GM12878 (cell line): ENCODE results near the gene FAM8A1. TPM values are rescaled to one million over a fixed set of nuclear protein-coding genes. Genes with fewer than 3 reads are reported as not detected.

ENCODE experiments used
- ATAC-seq: fragments of 200-7000 bp; cut with Tn5 transposase; 3 replicates; pipeline ENCODE4 v1.9.1; 2020; ENCODE audit warnings: mild to moderate bottlenecking, moderate library complexity
- BruUV-seq: library from RNA; stranded (reverse); fragments of 400-500 nt; replicated peaks from 2 replicates; lab custom pipeline; 2021; lab: Mats Ljungman, UMichigan
- CTCF ChIA-PET: fragments of 300-600 bp; sonication (Branson Sonifier 250); formaldehyde crosslinking; extraction: SDS; loops from one replicate; lab custom pipeline; 2021; ENCODE audit warnings: inconsistent platforms; lab: Yijun Ruan, JAX
- POLR2A ChIA-PET: fragments of 350-600 bp; formaldehyde crosslinking; extraction: SDS; loops from one replicate; lab custom pipeline; 2021; ENCODE audit warnings: inconsistent platforms; lab: Charles Lee
- RAD21 ChIA-PET: fragments of 300-600 bp; sonication (Branson Sonifier 250); formaldehyde crosslinking; loops from one replicate; lab custom pipeline; 2023; ENCODE audit warnings: antibody characterized with exemption; ENCODE audit not compliant: unreplicated experiment; lab: Charles Lee
- SMC1A ChIA-PET: fragments of 300-600 bp; sonication (Branson Sonifier 250); formaldehyde crosslinking; loops from one replicate; lab custom pipeline; 2023; ENCODE audit not compliant: unreplicated experiment, uncharacterized antibody; lab: Charles Lee
- DNase-seq: peaks from one replicate; pipeline ENCODE4 v3.0.0-alpha.2; 2011; ENCODE audit warnings: low read depth, low spot score
- FAIRE-seq: peaks from 3 replicates; lab custom pipeline; 2011; peaks lifted over from hg19 to GRCh38; lab: Jason Lieb, UNC
- H2AFZ ChIP-seq: 2 replicates; pipeline ENCODE4 v1.6.0; 2011; ENCODE audit warnings: low read depth, low read length, control low read depth; ENCODE audit not compliant: control insufficient read depth
- H3K27ac ChIP-seq: 2 replicates; pipeline ENCODE4 v1.5.1; 2011; ENCODE audit warnings: control low read depth; ENCODE audit not compliant: control insufficient read depth, insufficient read depth
- H3K27me3 ChIP-seq, 2 experiments: replicated peaks in 1 of 2; 2 replicates each; pipeline versions ENCODE4 v1.6.0 to v1.6.1; 2011; ENCODE audit warnings: low read length in 1 of 2; ENCODE audit not compliant: control insufficient read depth in 2 of 2, insufficient read depth in 2 of 2
- H3K36me3 ChIP-seq, 2 experiments: 2 replicates each; pipeline ENCODE4 v1.5.1; 2011; ENCODE audit warnings: low read length in 1 of 2; ENCODE audit not compliant: control insufficient read depth in 2 of 2, insufficient read depth in 2 of 2
- H3K4me1 ChIP-seq: 2 replicates; pipeline ENCODE4 v1.6.1; 2011; ENCODE audit warnings: mild to moderate bottlenecking, low read length, moderate library complexity, mixed read lengths; ENCODE audit not compliant: control insufficient read depth, insufficient read depth
- H3K4me2 ChIP-seq: 2 replicates; pipeline ENCODE4 v1.6.0; 2011; ENCODE audit warnings: control low read depth; ENCODE audit not compliant: control insufficient read depth, insufficient read depth
- H3K4me3 ChIP-seq: fragments of 200-600 bp; sonication (generic); 2 replicates; pipeline ENCODE4 v1.5.1; 2016
- H3K79me2 ChIP-seq: 2 replicates; pipeline ENCODE4 v1.6.0; 2011; ENCODE audit warnings: low read length; ENCODE audit not compliant: control insufficient read depth, insufficient read depth
- H3K9ac ChIP-seq: 2 replicates; pipeline ENCODE4 v1.8.0; 2011; ENCODE audit warnings: low read length, control low read depth, mixed read lengths; ENCODE audit not compliant: control insufficient read depth, insufficient read depth
- H3K9me3 ChIP-seq: replicated peaks from 3 replicates; pipeline ENCODE4 v1.5.1; 2011; ENCODE audit warnings: mild to moderate bottlenecking, low read length; ENCODE audit not compliant: control insufficient read depth, insufficient read depth
- H4K20me1 ChIP-seq: 2 replicates; pipeline ENCODE4 v1.6.0; 2011; ENCODE audit not compliant: control insufficient read depth, insufficient read depth
- KLF5 ChIP-seq: fragments of 450-650 bp; IDR thresholded peaks from 2 replicates; pipeline ENCODE4 v1.6.1; 2014; ENCODE audit warnings: mild to moderate bottlenecking; ENCODE audit not compliant: partially characterized antibody
- MYC ChIP-seq: IDR thresholded peaks from 2 replicates; pipeline ENCODE4 v1.6.1; 2011; ENCODE audit warnings: mild to moderate bottlenecking, low read length, moderate library complexity, inconsistent platforms; ENCODE audit not compliant: insufficient read depth, insufficient replicate concordance, insufficient read length, severe bottlenecking
- RAD21 ChIP-seq: IDR thresholded peaks from 2 replicates; pipeline ENCODE4 v1.6.1; 2011; ENCODE audit warnings: mild to moderate bottlenecking, low read depth, low read length, moderate library complexity; ENCODE audit not compliant: insufficient read depth
- RAD51 ChIP-seq: fragments of 450-650 bp; IDR thresholded peaks from 2 replicates; pipeline ENCODE4 v1.6.1; 2016; ENCODE audit warnings: moderate library complexity, mild to moderate bottlenecking, inconsistent platforms
- RB1 ChIP-seq: fragments of 450-650 bp; formaldehyde crosslinking; IDR thresholded peaks from 2 replicates; pipeline ENCODE4 v1.6.1; 2017; ENCODE audit warnings: mild to moderate bottlenecking, borderline replicate concordance
- RCOR1 ChIP-seq: conservative IDR thresholded peaks from 2 replicates; pipeline ENCODE4 v1.6.1; 2012; ENCODE audit warnings: low read depth, low read length, improper control_type of control experiment
- SMC3 ChIP-seq: IDR thresholded peaks from 2 replicates; pipeline ENCODE4 v1.6.1; 2011; ENCODE audit warnings: low read length, improper control_type of control experiment, borderline replicate concordance
- ZNF207 ChIP-seq: fragments of 450-650 bp; IDR thresholded peaks from 2 replicates; pipeline ENCODE4 v1.6.1; 2014; ENCODE audit warnings: antibody characterized with exemption, mild to moderate bottlenecking, borderline replicate concordance
- ZNF217 ChIP-seq: fragments of 450-650 bp; IDR thresholded peaks from 2 replicates; pipeline ENCODE4 v1.6.1; 2017; ENCODE audit warnings: antibody characterized with exemption, mild to moderate bottlenecking
- WGBS: methylation state at CpG from one replicate; pipeline ENCODE4 v1.1.6; 2016; ENCODE audit warnings: low lambda C conversion rate; ENCODE audit not compliant: insufficient replicate concordance, insufficient coverage; ENCODE audit errors: missing lambda C conversion rate; 5-methylcytosine and 5-hydroxymethylcytosine counted together
- in situ Hi-C: fragments of 300-500 bp; cut with MboI; formaldehyde crosslinking; loops from 9 replicates; pipeline ENCODE4 v1.14.3; 2018; ENCODE audit warnings: mixed read lengths
- intact Hi-C: fragments of 100-400 bp; cut with micrococcal nuclease; formaldehyde crosslinking; loops from one replicate; pipeline ENCODE4 v1.14.2; 2022; ENCODE audit not compliant: unreplicated experiment
- polyA plus RNA-seq, 11 experiments: library from polyadenylated mRNA; depleted of rRNA in 4 of 11; unstranded in 6 of 11; stranded (reverse) in 5 of 11; fragments of >200 nt; fragmentation: Nextera tagmentation in 4 of 11; fragmentation: Illumina TruSeq in 1 of 11; extraction: Ambion mirVana in 4 of 11; extraction: Trizol in 1 of 11; gene quantifications; 1 replicate in 1 of 11; 2 replicates in 10 of 11; pipeline versions ENCODE4 v1.2.1 to v1.2.3, GENCODE V29; 2011 to 2016; ENCODE audit warnings: inconsistent platforms in 2 of 11, missing spikeins in 2 of 11, low read depth in 1 of 11
- total RNA-seq, 4 experiments: library from RNA; depleted of rRNA in 3 of 4; stranded (reverse); fragments of >200 nt in 3 of 4; fragmentation: Illumina TruSeq in 1 of 4; extraction: Trizol in 1 of 4; gene quantifications; 2 replicates each; pipeline versions ENCODE4 v1.2.1 to v1.2.3, GENCODE V29; 2013 to 2021
- TF ChIP-seq, protein P1 (sequence below): IDR thresholded peaks from 2 replicates; pipeline ENCODE4 v1.6.1; 2011; ENCODE audit warnings: mild to moderate bottlenecking, low read depth, low read length, moderate library complexity; ENCODE audit not compliant: insufficient replicate concordance

The FAM8A1 gene
- total and polyA plus RNA-seq, 10 of the 15 experiments (the other 5 are each of a cell fraction or from before 2014, with no cell fraction given), result 1.4 to 7.4 (median 3.6) TPM

DNA sequence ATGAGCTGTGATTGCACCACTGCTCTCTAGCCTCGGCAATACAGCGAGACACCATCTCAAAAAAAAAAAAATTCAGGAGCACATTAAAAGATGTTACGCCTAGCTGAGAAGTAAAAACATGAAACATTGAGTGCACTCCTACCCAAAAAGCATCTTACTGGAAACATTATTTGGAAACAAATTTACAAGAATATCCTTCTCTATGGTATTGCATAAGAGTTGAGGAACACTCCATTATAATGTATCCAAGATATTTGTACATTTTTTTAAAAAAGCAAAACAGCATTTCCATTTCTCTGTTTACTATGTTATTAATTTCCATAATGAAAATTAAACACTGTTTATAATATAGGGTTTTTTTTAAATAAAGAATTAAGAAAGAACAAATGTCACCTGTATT lies 48.6 kb downstream of the FAM8A1 start:
- ChIA-PET RAD21 (no interaction called here), POLR2A (no interaction called here), SMC1A (interaction anchor here (0.6 to 1.1 kb wide), 3 partner anchors 10 to 34 kb away, joined by 3 to 5 read pairs (median 3); no protein-coding TSS in a partner anchor), CTCF (interaction anchor here (0.6 to 1.0 kb wide), 2 partner anchors 22 to 167 kb away, joined by 3 read pairs; no protein-coding TSS in a partner anchor)
- no peak for ATAC-seq
- Histone ChIP-seq H4K20me1 (no peaks in the 10 kb centered on the region), H3K27me3 (no peaks in the 10 kb centered on the region), H3K27ac (no peak overlapping the region), H2AFZ (no peak overlapping the region), H3K9me3 (no peaks in the 10 kb centered on the region), H3K4me3 (no peak overlapping the region), H3K4me2 (no peak overlapping the region), H3K9ac (no peak overlapping the region), H3K79me2 (no peaks in the 10 kb centered on the region), H3K4me1 (no peaks in the 10 kb centered on the region), H3K36me3 (peaks cover 2 to 28% of the 10 kb centered on the region in 2 experiments)
- in situ Hi-C loops (no loop called here), intact Hi-C loops (no loop called here)
- DNase-seq, result no peak
- no TSS peak for BruUV-seq
- TF ChIP-seq RAD21, result no peak
- no peak for TF ChIP-seq KLF5
- TF ChIP-seq, protein P1, sequence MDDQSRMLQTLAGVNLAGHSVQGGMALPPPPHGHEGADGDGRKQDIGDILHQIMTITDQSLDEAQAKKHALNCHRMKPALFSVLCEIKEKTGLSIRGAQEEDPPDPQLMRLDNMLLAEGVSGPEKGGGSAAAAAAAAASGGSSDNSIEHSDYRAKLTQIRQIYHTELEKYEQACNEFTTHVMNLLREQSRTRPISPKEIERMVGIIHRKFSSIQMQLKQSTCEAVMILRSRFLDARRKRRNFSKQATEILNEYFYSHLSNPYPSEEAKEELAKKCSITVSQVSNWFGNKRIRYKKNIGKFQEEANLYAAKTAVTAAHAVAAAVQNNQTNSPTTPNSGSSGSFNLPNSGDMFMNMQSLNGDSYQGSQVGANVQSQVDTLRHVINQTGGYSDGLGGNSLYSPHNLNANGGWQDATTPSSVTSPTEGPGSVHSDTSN, result no peak
- TF ChIP-seq MYC, result no peak
- no peak for TF ChIP-seq ZNF217
- no peak for TF ChIP-seq SMC3
- TF ChIP-seq RB1, result no peak
- no peak for TF ChIP-seq RAD51
- no peak for TF ChIP-seq ZNF207
- TF ChIP-seq RCOR1, result no peak
- WGBS, result 100% methylated on average over 3 of the region's 3 CpGs
- FAIRE-seq, result no peak
